IPS-18a (cell line): ENCODE data around the gene RCAN2.

Experiments
- H3K27ac ChIP-seq: one replicate; pipeline ENCODE4 v1.5.1; 2013; ENCODE audit warnings: low read length
- H3K27me3 ChIP-seq: one replicate; pipeline ENCODE4 v1.6.1; 2013; ENCODE audit warnings: mild to moderate bottlenecking, low read length; ENCODE audit not compliant: control insufficient read depth, insufficient read depth
- H3K36me3 ChIP-seq: one replicate; pipeline ENCODE4 v1.6.1; 2013; ENCODE audit warnings: low read depth, low read length; ENCODE audit not compliant: control insufficient read depth
- H3K4me1 ChIP-seq: one replicate; pipeline ENCODE4 v1.6.1; 2013; ENCODE audit warnings: low read depth, low read length; ENCODE audit not compliant: control insufficient read depth
- H3K4me3 ChIP-seq: one replicate; pipeline ENCODE4 v1.5.1; 2013; ENCODE audit warnings: low read length
- H3K9ac ChIP-seq: one replicate; pipeline ENCODE4 v1.6.1; 2013; ENCODE audit warnings: mild to moderate bottlenecking, low read length, moderate library complexity
- H3K9me3 ChIP-seq: one replicate; pipeline ENCODE4 v1.6.1; 2013; ENCODE audit warnings: low read depth, low read length; ENCODE audit not compliant: control insufficient read depth

RCAN2 gene

GRCh38 chr6:46276576-46277142, 214.6 kb downstream of the RCAN2 start:
- Histone ChIP-seq H3K9ac (no peak overlapping the region), H3K4me1 (no peaks in the 10 kb centered on the region), H3K36me3 (no peaks in the 10 kb centered on the region), H3K9me3 (no peaks in the 10 kb centered on the region), H3K4me3 (no peak overlapping the region), H3K27ac (no peak overlapping the region), H3K27me3 (no peaks in the 10 kb centered on the region)

- no peak overlapping the region for H3K9ac ChIP-seq
- no peaks in the 10 kb centered on the region for H3K9me3 ChIP-seq
- no peak overlapping the region for H3K27ac ChIP-seq
- H3K36me3 ChIP-seq = no peaks in the 10 kb centered on the region
- H3K27me3 ChIP-seq = no peaks in the 10 kb centered on the region
- H3K4me1 ChIP-seq = no peaks in the 10 kb centered on the region
- H3K4me3 ChIP-seq = no peak overlapping the region
Measured at GRCh38 chr6:46274502-46274901, 216.7 kb downstream of the RCAN2 start.

GRCh38 chr6:46273911-46274310, 217.3 kb downstream of the RCAN2 start:
- no peaks in the 10 kb centered on the region for H3K36me3 ChIP-seq
- H3K27ac ChIP-seq = no peak overlapping the region
- H3K9me3 ChIP-seq = no peaks in the 10 kb centered on the region
- no peaks in the 10 kb centered on the region for H3K4me1 ChIP-seq
- no peak overlapping the region for H3K4me3 ChIP-seq
- H3K9ac ChIP-seq = no peak overlapping the region
- H3K27me3 ChIP-seq = no peaks in the 10 kb centered on the region

- H3K9ac ChIP-seq = no peak overlapping the region
- H3K27ac ChIP-seq = no peak overlapping the region
- no peaks in the 10 kb centered on the region for H3K36me3 ChIP-seq
- no peaks in the 10 kb centered on the region for H3K27me3 ChIP-seq
- no peaks in the 10 kb centered on the region for H3K9me3 ChIP-seq
- H3K4me3 ChIP-seq = no peak overlapping the region
- H3K4me1 ChIP-seq = no peaks in the 10 kb centered on the region
Measured at GRCh38 chr6:46271728-46272127, 219.5 kb downstream of the RCAN2 start.

- Histone ChIP-seq H3K27me3 (no peaks in the 10 kb centered on the region), H3K27ac (no peak overlapping the region), H3K9ac (no peak overlapping the region), H3K4me1 (no peaks in the 10 kb centered on the region), H3K9me3 (no peaks in the 10 kb centered on the region), H3K4me3 (no peak overlapping the region), H3K36me3 (no peaks in the 10 kb centered on the region)
Measured at GRCh38 chr6:46271107-46271506, 220.1 kb downstream of the RCAN2 start.

- H3K9me3 ChIP-seq = no peaks in the 10 kb centered on the region
- H3K4me1 ChIP-seq = no peaks in the 10 kb centered on the region
- no peak overlapping the region for H3K9ac ChIP-seq
- H3K36me3 ChIP-seq = no peaks in the 10 kb centered on the region
- H3K4me3 ChIP-seq = no peak overlapping the region
- H3K27ac ChIP-seq = no peak overlapping the region
- no peaks in the 10 kb centered on the region for H3K27me3 ChIP-seq
Measured at GRCh38 chr6:46270336-46270735, 220.9 kb downstream of the RCAN2 start.

GRCh38 chr6:46269447-46270229, 221.6 kb downstream of the RCAN2 start:
- Histone ChIP-seq H3K9me3 (no peaks in the 10 kb centered on the region), H3K4me1 (no peaks in the 10 kb centered on the region), H3K27ac (no peak overlapping the region), H3K36me3 (no peaks in the 10 kb centered on the region), H3K4me3 (no peak overlapping the region), H3K27me3 (no peaks in the 10 kb centered on the region), H3K9ac (no peak overlapping the region)

- H3K9me3 ChIP-seq = no peaks in the 10 kb centered on the region
- H3K27ac ChIP-seq = no peak overlapping the region
- no peaks in the 10 kb centered on the region for H3K4me1 ChIP-seq
- no peaks in the 10 kb centered on the region for H3K27me3 ChIP-seq
- no peak overlapping the region for H3K4me3 ChIP-seq
- no peak overlapping the region for H3K9ac ChIP-seq
- no peaks in the 10 kb centered on the region for H3K36me3 ChIP-seq
Measured at GRCh38 chr6:46267515-46267914, 223.7 kb downstream of the RCAN2 start.

- Histone ChIP-seq H3K27me3 (no peaks in the 10 kb centered on the region), H3K27ac (no peak overlapping the region)
Measured at GRCh38 chr6:46265373-46265772, 225.9 kb downstream of the RCAN2 start.

GRCh38 chr6:46263707-46264086, 227.6 kb downstream of the RCAN2 start:
- no peak overlapping the region for H3K9ac ChIP-seq
- H3K27ac ChIP-seq = no peak overlapping the region
- H3K4me1 ChIP-seq = no peaks in the 10 kb centered on the region
- H3K27me3 ChIP-seq = no peaks in the 10 kb centered on the region
- no peak overlapping the region for H3K4me3 ChIP-seq
- no peaks in the 10 kb centered on the region for H3K36me3 ChIP-seq
- H3K9me3 ChIP-seq = no peaks in the 10 kb centered on the region

More at GRCh38 chr6:46265373-46265772, 225.9 kb downstream of the RCAN2 start:
- H3K9ac ChIP-seq = no peak overlapping the region
- no peak overlapping the region for H3K4me3 ChIP-seq
- H3K36me3 ChIP-seq = no peaks in the 10 kb centered on the region
- no peaks in the 10 kb centered on the region for H3K9me3 ChIP-seq
- no peaks in the 10 kb centered on the region for H3K4me1 ChIP-seq

GRCh38 chr6:46262928-46263706, 228.1 kb downstream of the RCAN2 start:
- no peaks in the 10 kb centered on the region for H3K4me1 ChIP-seq
- H3K9me3 ChIP-seq = no peaks in the 10 kb centered on the region
- H3K27ac ChIP-seq = no peak overlapping the region
- no peak overlapping the region for H3K4me3 ChIP-seq
- H3K36me3 ChIP-seq = no peaks in the 10 kb centered on the region
- no peak overlapping the region for H3K9ac ChIP-seq
- no peaks in the 10 kb centered on the region for H3K27me3 ChIP-seq
